Cardiac fibroblast (primary cell): ENCODE measurements around the gene MAP4K3.

ENCODE experiments used
- DNase-seq, 2 donors: peaks; one replicate each; pipeline versions ENCODE4 v3.0.0 to v3.0.0-alpha.2; 2010; ENCODE audit warnings: low read depth in 2 of 2
- H3K4me3 ChIP-seq, 2 donors: replicated peaks in 1 of 2; 1 replicate in 1 of 2; 2 replicates in 1 of 2; pipeline ENCODE4 v1.5.1; 2011; ENCODE audit warnings: low read depth in 2 of 2, low read length in 2 of 2, mild to moderate bottlenecking in 2 of 2, moderate library complexity in 1 of 2
- TF ChIP-seq, protein P1 (sequence below): IDR thresholded peaks from one replicate; pipeline ENCODE4 v1.5.1; 2011; ENCODE audit warnings: low read depth, mild to moderate bottlenecking, low read length, inconsistent platforms

Gene MAP4K3

DNA sequence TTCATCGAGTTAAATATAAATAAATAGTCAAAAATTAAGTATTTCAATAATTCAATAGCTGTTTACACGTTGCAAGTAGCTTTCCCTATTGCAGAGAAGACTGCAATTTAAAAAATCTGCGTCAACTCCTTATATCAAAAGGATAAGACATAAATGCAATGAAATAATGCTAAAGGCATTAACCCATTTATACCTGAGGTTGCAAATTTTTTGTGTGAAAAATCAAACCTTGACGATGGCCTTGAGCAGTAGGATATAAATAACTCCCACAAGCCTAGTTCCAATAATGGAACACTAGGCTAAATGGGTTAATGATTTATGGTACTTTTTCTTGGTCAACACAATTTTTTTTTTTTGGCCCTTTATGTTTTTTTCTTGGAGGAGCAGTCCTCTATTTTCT is 116.9 kb downstream of the MAP4K3 start:
- DNase-seq, result no peak
- no peak overlapping the region for H3K4me3 ChIP-seq
- TF ChIP-seq, protein P1, sequence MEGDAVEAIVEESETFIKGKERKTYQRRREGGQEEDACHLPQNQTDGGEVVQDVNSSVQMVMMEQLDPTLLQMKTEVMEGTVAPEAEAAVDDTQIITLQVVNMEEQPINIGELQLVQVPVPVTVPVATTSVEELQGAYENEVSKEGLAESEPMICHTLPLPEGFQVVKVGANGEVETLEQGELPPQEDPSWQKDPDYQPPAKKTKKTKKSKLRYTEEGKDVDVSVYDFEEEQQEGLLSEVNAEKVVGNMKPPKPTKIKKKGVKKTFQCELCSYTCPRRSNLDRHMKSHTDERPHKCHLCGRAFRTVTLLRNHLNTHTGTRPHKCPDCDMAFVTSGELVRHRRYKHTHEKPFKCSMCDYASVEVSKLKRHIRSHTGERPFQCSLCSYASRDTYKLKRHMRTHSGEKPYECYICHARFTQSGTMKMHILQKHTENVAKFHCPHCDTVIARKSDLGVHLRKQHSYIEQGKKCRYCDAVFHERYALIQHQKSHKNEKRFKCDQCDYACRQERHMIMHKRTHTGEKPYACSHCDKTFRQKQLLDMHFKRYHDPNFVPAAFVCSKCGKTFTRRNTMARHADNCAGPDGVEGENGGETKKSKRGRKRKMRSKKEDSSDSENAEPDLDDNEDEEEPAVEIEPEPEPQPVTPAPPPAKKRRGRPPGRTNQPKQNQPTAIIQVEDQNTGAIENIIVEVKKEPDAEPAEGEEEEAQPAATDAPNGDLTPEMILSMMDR, result no peak

- DNase-seq, result peak; percentile 20 to 57
- TF ChIP-seq, protein P1, result no peak
- no peak overlapping the region for H3K4me3 ChIP-seq
Observed at GRCh38 chr2:39313575-39313974, 123.5 kb downstream of the MAP4K3 start.

GRCh38 chr2:39311469-39311868 is 125.6 kb downstream of the MAP4K3 start:
- H3K4me3 ChIP-seq, result no peak overlapping the region
- TF ChIP-seq, protein P1, result no peak
- DNase-seq, result no peak

DNA sequence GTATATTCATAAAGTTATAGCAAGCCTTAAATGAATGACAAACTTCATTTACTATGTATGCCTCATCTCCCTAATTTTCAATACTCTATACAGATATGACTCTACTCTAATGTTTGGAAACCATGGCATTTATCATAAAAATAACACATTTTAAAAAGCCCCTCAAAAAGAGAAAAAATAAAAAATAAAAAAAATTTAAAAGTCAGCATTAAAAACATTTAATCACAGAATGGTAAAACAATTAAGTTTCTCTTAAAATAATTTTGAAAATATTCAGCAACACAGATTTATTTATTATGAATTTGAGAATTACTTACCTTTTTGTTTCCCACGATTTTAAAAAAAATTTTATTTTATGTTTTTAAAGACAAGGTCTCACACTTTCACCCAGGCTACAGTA is 128.3 kb downstream of the MAP4K3 start:
- no peak overlapping the region for H3K4me3 ChIP-seq
- DNase-seq, result no peak
- TF ChIP-seq, protein P1, result no peak

GRCh38 chr2:39306626-39307025 is 130.5 kb downstream of the MAP4K3 start:
- no peak overlapping the region for H3K4me3 ChIP-seq
- TF ChIP-seq, protein P1, result no peak
- DNase-seq, result no peak

DNA sequence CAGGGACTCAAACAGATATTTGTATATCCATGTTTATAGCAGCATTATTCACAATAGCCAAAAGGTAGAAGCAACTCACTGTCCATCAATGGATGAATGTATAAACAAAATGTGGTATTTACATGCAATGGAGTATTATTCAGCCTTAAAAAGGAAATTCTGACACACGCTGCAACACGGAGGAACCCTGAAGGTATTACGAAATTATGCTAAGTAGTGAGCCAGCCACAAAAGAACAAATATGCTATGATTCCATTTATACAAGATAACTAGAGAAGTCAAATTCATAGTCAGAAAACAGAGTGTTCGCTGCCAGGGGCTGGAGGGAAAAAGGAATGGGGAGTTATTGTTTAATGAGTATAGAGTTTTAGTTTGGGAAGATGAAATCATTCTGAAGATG is 132.4 kb downstream of the MAP4K3 start:
- H3K4me3 ChIP-seq, result no peak overlapping the region
- DNase-seq, result peak; percentile 13 to 54
- TF ChIP-seq, protein P1, result no peak

DNA sequence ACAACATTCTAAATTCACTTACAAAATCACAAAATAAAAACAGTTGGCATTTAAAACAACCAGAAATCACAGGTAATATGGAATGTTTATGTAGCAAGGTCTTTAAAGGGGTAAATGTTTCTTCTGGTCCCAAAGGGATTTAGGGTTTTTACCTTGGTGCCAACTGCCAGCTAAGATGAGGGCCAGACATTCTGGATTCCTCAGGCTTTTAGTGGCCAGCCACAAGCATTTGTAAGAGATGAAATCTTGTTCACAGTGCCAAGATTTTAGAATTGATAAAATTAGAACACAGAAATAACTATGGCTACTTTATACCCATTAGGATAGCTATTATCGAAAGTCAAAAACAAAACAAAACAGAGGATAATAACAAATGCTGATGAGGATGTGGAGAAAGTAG is 132.9 kb downstream of the MAP4K3 start:
- TF ChIP-seq, protein P1, result no peak
- peak; percentile 42 to 53 for DNase-seq
- no peak overlapping the region for H3K4me3 ChIP-seq
